GM12864 (cell line): ENCODE results near the gene XRCC6.

Source experiments
- DNase-seq: peaks from one replicate; pipeline ENCODE4 v3.0.0-alpha.2; 2011; ENCODE audit warnings: low read depth
- H3K4me3 ChIP-seq: 2 replicates; pipeline ENCODE4 v1.5.1; 2011; ENCODE audit warnings: mild to moderate bottlenecking, low read depth, low read length, control low read depth
- CTCF ChIP-seq: IDR thresholded peaks from 2 replicates; pipeline ENCODE4 v1.5.1; 2011; ENCODE audit warnings: low read depth, mild to moderate bottlenecking, moderate library complexity, low read length, control low read depth, inconsistent platforms; ENCODE audit errors: missing control alignments

XRCC6 gene

GRCh38 chr22:41713004-41713403 lies 91.9 kb downstream of the XRCC6 start:
- no peak for DNase-seq
- TF ChIP-seq CTCF: no peak

More at GRCh38 chr22:41713004-41713403, 91.9 kb downstream of the XRCC6 start:
- no peak overlapping the region for H3K4me3 ChIP-seq
